ENCODE results near the gene MYOZ2.
"Not testable (repeated sequence)": the region's sequence is repeated elsewhere in the genome, so short reads cannot be mapped to it uniquely, and the experiment has no call there.

The MYOZ2 gene

DNA sequence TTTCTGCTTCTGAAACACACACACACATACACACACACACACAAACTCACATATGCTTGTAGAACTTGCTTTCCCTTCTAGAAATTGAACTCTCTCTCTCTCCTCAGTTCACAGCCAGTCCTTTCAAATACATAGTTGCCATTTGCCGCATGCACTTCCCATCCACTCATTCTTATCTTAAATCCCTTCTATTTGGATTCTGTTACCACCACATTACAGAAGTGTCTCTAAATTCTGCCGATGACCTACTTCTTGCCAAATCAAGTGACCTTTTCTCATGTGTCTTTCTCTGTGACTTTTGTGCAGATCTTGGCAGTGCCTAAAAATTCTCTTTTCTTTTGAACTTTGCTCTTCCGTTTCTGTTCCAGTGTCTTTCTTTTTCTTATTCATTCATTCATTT lies 7.5 kb upstream of the MYOZ2 start:
- DNase-seq (ENCODE audit: low spot score): no peak

DNA sequence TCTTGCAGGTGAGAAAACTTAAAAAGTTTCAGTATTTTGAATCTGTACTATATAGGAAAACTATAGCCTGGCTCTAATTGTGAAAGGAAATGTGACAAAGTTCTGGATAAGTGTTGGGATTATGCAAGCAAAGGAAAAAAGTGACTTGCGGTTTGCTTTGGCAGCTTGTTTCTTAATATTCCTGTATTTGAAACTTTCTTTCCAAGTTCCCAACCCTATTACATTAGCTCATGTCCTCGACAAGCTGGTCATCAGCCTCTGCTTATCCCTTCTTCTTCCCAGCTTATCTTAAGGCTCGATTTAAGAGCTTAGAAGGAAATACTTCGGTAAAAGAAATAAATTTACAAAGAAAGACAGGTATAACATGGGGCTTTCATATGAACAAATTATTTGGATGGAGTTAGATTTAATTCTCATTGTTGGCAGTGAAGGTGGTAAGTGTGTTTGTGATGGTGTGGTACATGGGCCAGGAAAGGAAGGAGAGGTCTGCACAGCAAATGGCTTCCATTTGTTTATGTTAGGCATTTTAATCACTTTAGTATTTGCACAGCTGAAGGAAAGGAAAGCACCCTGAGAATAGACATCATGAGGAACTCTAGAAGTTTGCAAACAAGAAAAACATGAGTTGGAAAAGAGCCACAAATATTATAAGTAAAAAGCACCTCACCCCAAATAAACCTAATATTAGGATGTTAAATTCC lies 5.1 kb upstream of the MYOZ2 start:
- DNase-seq (ENCODE audit: low spot score): no peak

DNA sequence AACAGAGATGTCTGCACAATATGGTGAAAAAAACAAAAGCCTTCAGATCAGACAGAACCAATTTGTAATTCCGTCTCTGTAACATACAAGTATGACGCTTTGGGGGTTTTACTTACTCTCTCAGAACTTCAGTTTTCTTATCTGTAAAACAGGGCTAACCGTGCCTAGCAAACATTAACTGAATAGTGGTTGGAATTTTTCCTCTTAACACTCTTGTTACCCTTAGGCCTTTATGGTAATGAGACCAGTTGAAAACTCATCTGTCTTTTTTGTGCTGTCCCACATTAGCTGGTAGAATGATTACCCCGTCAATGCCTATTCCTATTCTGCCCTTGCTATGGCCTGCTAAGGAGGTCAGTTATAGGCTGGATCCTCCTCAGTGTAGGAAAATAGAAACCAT lies 4.5 kb upstream of the MYOZ2 start:
- DNase-seq (ENCODE audit: low spot score): no peak

DNA sequence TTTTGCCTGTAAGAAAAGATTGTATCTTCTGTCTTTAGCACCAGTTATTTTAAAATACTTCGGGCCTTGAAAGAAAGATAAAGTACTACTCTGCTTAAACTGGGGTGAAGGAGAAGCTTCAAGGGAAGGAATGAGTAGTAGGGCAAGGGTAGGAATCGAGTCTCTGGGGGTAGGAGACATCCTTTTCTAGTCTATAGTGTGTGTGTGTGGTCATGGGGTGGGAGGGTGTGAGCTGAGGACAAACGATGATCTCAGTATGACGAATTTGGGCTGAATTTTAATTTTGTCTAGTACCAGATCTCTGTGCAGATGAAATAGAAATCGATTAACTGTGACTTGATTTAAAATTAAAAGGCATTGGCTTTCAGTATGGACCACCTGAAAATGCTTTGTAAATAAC lies 3.3 kb upstream of the MYOZ2 start:
- no peak for DNase-seq (ENCODE audit: low spot score)

DNA sequence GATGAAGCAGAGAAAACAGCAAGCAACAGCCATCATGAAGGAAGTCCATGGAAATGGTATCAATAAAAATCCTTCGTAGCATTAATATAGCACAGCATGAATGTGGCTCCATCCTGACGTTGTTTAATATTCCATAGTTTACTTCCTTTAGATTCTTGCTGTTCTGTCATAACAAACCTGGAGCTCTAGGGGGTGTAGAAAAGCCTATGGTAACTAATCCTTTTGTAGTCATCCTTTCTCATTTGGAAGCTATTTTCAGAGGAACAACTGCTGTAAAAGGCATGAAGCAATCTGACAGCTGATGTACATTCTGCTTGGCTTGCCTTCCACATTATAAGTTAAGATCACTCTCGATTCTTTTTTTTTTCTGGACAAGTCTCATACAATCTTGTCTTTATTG lies 914 bp downstream of the MYOZ2 start:
- no peak for DNase-seq (ENCODE audit: low spot score)

DNA sequence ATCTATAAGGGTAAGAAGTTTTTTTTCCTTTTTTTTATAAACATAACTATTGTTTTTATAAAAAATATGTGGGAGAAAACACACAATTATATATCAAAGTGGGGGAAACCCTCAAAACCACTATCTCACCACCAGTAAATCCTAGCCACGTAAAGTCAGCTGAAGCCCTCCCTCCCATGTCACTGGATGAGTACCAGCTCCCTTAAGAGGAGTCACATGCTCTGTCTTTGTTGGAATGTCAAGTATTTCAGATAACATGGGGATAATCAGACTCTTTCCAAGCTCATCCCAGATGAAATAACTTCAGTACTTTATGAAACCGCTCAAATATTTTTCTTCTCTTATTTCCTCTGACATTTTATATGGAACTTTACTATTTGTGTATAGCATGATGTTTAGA lies 2.4 kb downstream of the MYOZ2 start:
- no peak for DNase-seq (ENCODE audit: low spot score)

DNA sequence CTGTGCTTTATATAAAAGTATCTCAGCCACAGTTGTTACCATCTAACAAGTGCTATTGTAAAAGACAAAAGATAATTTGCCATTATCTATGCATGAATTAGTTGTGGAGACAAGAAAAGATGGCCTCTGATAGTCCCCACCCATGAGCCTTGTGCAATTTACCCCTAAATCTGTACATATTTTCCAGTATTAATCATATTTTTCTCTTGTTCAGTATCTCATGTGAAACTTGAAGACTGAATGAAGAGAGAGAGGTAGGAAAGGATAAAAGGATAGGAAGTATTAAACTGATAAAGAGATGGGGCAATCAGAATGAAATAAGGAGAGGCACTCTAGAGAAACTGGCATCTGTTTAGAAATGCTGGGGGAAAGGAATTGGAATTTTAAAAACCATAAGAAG lies 3.7 kb downstream of the MYOZ2 start:
- no peak for DNase-seq (ENCODE audit: low spot score)

DNA sequence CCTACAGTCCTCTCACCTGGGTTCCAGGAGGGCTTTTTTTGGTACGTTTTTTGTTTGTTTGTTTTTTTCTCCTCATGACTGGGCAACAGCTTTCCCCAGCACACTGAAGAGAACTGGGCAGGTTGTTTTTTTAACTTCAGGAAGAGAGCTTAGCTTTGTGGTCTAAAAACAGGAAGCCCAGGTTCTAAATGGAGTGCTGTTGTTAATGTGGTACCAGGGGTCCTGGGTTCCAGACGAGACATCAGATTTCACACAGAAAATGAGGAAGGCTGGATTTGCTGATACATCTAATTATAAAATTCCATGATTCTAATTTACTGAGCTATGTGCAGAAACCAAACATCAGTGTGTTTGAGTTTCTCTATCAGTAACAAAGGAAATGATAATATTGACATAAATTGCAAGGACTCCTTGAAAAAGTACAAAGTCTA lies 4.2 kb downstream of the MYOZ2 start:
- DNase-seq (ENCODE audit: low spot score): no peak

DNA sequence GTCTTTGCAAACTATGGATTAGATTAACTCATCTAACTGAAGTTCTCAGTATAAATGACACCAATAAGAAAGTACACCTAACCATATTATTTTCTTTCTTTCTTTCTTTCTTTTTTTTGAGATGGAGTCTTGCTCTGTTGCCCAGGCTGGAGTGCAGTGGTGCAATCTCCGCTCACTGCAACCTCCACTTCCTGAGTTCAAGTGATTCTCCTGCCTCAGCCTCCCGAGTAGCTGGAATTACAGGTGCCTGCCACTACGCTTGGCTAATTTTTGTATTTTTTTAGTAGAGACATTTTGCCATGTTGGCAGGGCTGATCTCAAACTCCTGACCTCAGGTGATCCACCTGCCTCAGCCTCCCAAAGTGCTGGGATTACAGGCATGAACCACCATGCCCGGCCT lies 5.7 kb downstream of the MYOZ2 start:
- DNase-seq (ENCODE audit: low spot score): not testable (repeated sequence)

DNA sequence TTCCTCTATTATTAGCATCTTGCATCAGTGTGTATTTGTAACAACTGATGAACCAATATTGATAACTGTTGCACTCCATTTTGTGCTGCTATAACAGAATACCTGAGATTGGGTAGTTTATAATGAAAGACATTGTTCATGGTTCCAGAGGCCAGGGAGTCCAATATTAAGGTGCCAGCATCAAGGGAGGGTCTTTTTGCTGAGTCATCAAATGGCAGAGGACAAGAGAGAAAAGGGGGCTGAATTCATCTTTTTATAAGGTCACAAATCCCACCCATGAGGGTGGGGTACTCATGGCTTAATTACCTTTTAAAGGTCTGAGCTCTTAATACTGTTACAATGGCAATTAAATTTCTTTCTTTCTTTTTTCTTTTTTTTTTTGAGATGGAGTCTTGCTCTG lies 7.2 kb downstream of the MYOZ2 start:
- no peak for DNase-seq (ENCODE audit: low spot score)

DNA sequence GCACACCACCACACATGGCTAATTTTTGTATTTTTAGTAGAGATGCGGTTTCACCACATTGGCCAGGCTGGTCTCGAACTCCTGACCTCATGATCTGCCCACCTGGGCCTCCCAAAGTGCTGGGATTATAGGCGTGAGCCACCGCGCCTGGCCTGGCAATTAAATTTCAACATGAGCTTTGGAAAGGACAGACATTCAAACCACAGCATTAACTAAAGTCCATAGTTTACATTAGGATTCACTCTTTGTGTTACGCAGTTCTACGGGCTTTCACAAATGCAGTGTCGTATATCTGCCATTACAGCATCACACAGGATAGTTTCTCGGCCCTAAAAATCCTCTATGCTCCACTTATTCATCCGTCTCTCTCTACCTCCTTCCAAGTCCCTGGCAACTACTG lies 7.7 kb downstream of the MYOZ2 start:
- not testable (repeated sequence) for DNase-seq (ENCODE audit: low spot score)

DNA sequence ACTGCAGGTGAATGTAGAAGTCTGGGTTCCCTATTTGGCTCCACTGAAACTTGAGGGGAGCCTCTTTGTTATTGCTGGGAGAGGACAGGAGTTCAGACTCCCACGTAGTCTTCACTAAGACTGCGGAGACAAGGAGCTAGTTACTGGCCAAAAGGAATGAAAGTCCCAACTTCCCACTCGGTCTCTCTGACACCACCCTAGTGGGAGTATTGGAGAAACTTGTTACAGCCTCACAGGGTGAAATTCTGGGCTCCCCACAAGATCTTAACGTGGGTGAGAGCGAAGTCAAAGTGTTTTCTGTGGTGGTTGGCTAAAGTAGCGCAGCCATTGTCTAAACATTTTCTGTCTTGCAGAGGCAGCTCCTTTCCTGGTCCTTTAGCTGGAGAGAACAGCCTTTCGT lies 13.5 kb downstream of the MYOZ2 start:
- no peak for DNase-seq (ENCODE audit: low spot score)

DNA sequence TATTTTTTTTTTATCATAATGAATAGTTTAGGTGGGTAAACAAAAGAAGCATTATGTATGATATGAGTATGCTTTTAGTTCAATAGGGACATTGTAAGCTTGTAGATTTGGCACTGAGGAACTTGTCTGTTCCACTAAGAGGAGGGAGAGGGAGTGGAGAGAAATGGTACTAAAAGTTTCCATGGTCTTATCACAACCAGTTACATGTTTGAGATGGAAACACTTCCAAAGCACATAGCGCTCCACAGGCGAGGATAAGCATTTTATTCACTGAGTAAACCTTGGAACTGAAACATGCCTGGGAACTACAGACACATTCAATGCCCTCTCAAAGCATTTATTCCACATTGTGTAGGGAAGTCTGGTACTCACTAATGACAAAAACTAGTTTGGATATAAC lies 15.5 kb downstream of the MYOZ2 start:
- DNase-seq (ENCODE audit: low spot score): no peak

DNA sequence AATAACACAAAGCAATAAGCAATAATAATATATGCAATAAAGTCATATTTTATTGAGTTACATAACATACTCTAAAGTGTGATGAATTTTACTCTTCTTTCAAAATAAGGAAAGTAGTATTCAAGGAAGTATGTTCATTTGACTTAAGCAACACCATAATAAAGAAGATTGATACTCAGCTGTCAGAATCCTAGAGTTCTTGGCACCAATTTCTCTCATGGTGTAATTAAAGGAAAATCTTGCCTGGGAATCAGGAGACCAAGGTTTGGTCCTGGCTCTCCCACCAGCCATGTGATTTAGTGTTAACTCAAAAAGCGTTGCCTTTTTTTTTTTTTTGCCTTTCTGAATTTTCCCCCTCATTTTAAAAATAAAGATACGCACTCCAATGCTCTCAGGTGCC lies 17.1 kb downstream of the MYOZ2 start:
- DNase-seq (ENCODE audit: low spot score): no peak

DNA sequence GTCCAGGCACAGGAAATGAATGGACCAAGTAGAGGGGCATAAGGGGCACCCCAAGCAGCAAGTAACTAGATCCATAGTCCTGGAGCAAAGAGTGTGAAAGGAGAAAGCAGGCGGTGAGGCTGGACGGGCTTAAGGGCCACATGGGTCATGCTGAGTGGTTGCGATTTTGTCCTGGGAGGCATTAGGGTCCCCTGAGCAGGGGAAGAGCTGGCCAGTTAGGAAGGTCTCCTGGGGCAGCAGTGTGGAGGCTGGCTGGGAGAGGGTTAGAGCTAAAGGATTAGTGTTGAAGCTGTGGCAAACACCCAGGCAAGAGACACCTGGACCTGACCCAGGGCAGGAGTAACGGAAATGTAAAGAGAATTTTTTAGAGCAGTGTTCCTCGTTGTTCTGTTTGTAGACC lies 26.5 kb downstream of the MYOZ2 start:
- no peak for DNase-seq (ENCODE audit: low spot score)

DNA sequence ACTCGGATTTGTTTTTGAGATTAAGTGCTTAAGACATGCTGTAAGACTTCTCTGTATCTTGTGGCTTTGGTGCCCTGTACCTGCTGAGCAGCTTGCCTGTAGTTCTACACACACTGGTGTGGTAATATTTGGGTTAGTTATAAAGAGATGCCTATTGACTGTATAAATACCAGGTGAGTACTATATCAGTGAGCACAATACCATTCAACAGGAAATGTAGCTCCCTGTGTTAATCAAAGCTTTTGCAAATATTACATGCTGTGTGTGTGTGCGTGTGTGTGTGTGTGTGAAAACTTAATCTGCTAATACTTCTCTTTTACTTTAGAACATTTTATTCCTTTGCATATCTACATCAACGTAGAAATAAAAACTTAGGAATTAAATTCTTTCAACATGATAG lies 30.1 kb downstream of the MYOZ2 start:
- no peak for DNase-seq (ENCODE audit: low spot score)

DNA sequence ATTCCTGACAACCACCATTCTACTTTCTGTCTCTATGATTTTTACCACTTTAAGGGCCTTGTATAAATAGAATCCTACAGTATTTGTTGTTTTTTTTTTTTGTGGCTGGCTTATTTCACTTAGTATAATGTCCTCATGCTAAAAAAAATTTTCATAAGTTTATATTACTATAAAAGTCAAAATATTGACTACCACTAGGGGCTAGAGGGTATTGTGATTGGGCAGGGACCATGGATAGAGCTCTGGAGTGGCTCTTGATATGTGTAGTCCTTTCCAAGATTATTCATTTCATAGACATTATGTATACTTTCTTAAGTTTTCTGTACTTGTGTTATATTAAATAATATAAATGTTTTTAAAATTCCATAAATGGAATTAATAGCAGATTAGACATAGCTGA lies 34.6 kb downstream of the MYOZ2 start:
- DNase-seq (ENCODE audit: low spot score): no peak

DNA sequence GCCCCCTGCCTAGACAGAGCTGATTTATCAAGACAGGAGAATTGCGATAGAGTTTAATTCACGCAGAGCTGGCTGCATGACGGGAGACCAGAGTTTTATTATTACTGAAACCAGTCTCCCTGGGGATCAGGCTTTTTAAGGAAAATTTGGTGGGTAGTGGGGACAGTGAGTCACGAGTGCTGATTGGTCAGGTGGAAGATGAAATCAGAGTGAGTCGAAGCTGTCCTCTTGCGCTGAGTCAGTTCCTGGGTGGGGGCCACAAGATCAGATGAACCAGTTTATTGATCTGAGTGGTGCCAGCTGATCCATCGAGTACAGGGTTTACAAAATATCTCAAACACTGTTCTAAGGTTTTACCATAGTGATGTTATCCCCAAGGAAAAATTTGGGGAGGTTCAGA lies 36.6 kb downstream of the MYOZ2 start:
- no peak for DNase-seq (ENCODE audit: low spot score)

DNA sequence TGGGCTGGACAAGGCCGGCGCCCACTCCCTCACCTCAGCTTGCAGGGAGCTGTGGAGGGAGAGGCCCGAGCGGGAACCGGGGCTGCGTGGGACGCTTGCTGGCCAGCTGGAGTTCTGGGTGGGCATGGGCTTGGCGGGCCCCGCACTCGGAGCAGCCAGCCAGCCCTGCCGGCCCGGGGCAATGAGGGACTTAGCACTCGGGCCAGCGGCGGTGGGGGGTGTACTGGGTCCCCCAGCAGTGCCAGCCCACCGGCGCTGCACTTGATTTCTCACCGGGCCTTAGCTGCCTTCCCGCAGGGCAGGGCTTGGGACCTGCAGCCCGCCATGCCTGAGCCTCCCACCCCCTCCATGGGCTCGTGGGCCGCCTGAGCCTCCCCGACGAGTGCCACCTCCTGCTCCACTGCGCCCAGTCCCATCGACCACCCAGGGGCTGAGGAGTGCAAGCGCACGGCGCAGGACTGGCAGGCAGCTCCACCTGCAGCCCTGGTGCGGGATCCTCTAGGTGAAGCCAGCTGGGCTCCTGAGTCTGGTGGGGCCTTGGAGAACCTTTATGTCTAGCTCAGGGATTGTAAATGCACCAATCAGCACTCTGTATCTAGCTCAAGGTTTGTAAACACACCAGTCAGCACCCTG lies 38.2 kb downstream of the MYOZ2 start:
- not testable (repeated sequence) for DNase-seq (ENCODE audit: low spot score)

DNA sequence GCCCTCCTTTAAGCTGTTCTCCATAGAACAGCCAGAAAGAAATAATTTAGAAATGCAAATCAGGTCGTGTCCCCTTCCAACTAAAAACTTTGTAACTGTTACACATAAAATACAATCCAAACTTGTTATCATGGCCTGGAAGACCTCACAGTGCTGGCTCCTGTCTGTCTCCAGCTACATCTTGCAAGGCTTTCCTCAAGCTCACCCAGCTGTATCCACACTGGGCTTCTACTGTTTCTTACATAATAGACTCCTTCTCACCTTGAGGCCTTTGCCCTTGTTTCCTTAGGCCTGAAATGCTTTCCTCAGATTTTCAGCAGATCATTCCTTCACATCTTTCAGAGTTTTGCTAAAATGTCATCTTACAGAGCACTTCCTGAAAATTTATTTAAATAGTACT lies 43.4 kb downstream of the MYOZ2 start:
- no peak for DNase-seq (ENCODE audit: low spot score)

DNA sequence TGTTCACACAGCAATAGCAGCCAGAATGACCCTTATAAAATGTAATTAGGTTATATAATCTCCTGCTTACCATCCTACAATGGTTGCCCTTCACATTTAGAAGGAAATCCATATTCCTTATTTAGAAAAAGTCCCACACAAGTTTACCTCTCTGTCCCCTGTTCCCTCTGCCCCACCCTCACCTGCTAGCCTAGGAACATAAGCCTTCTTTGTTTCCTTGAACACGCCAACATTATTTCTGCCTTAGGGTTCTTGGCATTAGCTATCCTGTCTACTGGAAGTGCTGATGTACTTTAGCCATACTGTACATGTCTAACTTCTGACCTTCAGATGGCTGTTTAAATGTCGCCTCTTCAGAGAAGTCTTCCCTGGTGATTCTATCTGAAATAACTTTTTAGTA lies 48.5 kb downstream of the MYOZ2 start:
- no peak for DNase-seq (ENCODE audit: low spot score)

DNA sequence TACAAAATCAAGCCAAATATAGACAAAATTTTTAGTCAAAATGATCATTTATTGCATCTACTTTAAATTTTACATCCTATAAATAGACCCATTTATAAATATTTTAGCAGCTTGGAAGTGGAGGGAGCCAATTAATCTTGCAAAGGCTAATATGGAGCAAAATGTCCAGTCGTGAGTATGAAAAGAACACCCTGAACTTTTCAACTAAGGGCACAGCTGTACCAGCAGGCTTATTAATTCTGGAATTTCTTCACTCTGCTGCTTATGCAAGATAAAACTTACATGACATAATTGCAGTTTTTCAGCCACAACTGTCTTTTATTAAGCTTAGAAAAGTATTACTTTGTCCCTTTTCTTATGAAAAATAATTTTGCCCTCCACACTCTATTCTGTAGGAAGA lies 54.0 kb downstream of the MYOZ2 start:
- DNase-seq (ENCODE audit: low spot score): no peak

DNA sequence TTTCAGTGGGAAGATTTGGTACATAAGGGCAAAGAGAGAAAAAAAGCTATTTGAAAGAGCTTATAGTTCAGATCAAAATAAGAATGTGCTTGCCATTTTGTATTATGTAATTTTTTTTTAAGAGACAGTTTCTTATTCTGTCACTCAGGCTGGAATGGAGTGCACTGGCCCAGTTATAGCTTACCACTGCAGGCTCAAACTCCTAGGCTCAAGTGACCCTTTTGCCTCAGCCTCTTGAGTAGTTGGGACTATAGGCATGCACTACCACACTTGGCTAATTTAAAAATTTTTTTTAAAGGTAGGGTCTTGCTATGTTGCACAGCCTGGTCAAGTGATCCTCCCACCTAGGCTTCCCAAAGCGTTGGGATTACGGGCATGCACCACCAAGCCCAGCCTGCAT lies 54.7 kb downstream of the MYOZ2 start:
- DNase-seq (ENCODE audit: low spot score): no peak

DNA sequence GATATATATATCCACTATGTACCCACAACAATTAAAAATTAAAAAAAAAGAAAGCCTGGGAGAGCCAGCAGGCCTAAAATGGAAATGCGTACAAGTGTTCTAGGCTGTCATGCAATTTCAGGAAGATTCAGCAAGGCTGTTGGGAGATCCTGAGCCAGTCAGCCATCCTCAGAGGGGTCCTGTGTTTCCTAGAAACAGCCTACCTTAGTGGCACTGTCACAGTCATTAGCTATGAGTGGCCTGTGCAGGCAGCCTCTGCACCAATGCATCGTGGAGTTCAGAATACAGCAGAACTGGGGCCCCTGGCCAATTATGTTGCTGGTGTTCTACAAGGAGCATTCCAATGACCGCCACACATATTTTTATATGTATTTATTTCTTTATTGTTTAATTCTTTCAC lies 55.9 kb downstream of the MYOZ2 start:
- no peak for DNase-seq (ENCODE audit: low spot score)
